ENCODE measurements around the gene ULK1.

The ULK1 gene

GRCh38 chr12:131862084-131862441, 32.4 kb upstream of the ULK1 start:
- no peak for DNase-seq (ENCODE audit: insufficient read length, low spot score)
- no peak for FAIRE-seq
- TF ChIP-seq POLR2AphosphoS5 (IDR thresholded peaks at IDR 0.05; ENCODE audit: low read depth, low read length) (no peak), POU2F2 (IDR thresholded peaks at IDR 0.05; ENCODE audit: low read depth, low read length) (no peak), POLR2A (IDR thresholded peaks at IDR 0.05; ENCODE audit: low read depth, low read length) (no peak), TAF1 (IDR thresholded peaks at IDR 0.05; ENCODE audit: low read depth, low read length) (no peak), PAX5 (IDR thresholded peaks at IDR 0.05; ENCODE audit: insufficient read depth, low read length, severe bottlenecking) (no peak)

- FAIRE-seq (no peak), DNase-seq (ENCODE audit: insufficient read length, low spot score) (no peak)
- TF ChIP-seq POLR2AphosphoS5 (IDR thresholded peaks at IDR 0.05; ENCODE audit: low read depth, low read length) (no peak), TAF1 (IDR thresholded peaks at IDR 0.05; ENCODE audit: low read depth, low read length) (no peak), PAX5 (IDR thresholded peaks at IDR 0.05; ENCODE audit: insufficient read depth, low read length, severe bottlenecking) (no peak), POU2F2 (IDR thresholded peaks at IDR 0.05; ENCODE audit: low read depth, low read length) (no peak), POLR2A (IDR thresholded peaks at IDR 0.05; ENCODE audit: low read depth, low read length) (no peak), SPI1 (IDR thresholded peaks at IDR 0.05; ENCODE audit: low read depth, low read length) (no peak)
Observed at GRCh38 chr12:131862600-131862993, 31.8 kb upstream of the ULK1 start.

- no peak for FAIRE-seq
- TF ChIP-seq POU2F2 (IDR thresholded peaks at IDR 0.05; ENCODE audit: low read depth, low read length) (no peak), POLR2AphosphoS5 (IDR thresholded peaks at IDR 0.05; ENCODE audit: low read depth, low read length) (no peak), SPI1 (IDR thresholded peaks at IDR 0.05; ENCODE audit: low read depth, low read length) (no peak), TAF1 (IDR thresholded peaks at IDR 0.05; ENCODE audit: low read depth, low read length) (no peak), PAX5 (IDR thresholded peaks at IDR 0.05; ENCODE audit: insufficient read depth, low read length, severe bottlenecking) (no peak), POLR2A (IDR thresholded peaks at IDR 0.05; ENCODE audit: low read depth, low read length) (no peak)
- no peak for DNase-seq (ENCODE audit: insufficient read length, low spot score)
Observed at GRCh38 chr12:131862994-131863710, 31.3 kb upstream of the ULK1 start.

GRCh38 chr12:131863711-131864396, 30.6 kb upstream of the ULK1 start:
- TF ChIP-seq TAF1 (IDR thresholded peaks at IDR 0.05; ENCODE audit: low read depth, low read length) (no peak), POLR2A (IDR thresholded peaks at IDR 0.05; ENCODE audit: low read depth, low read length) (no peak), SPI1 (IDR thresholded peaks at IDR 0.05; ENCODE audit: low read depth, low read length) (no peak), POLR2AphosphoS5 (IDR thresholded peaks at IDR 0.05; ENCODE audit: low read depth, low read length) (no peak), POU2F2 (IDR thresholded peaks at IDR 0.05; ENCODE audit: low read depth, low read length) (no peak), PAX5 (IDR thresholded peaks at IDR 0.05; ENCODE audit: insufficient read depth, low read length, severe bottlenecking) (no peak)
- no peak for DNase-seq (ENCODE audit: insufficient read length, low spot score)
- no peak for FAIRE-seq

- TF ChIP-seq POLR2A (IDR thresholded peaks at IDR 0.05; ENCODE audit: low read depth, low read length) (no peak), TAF1 (IDR thresholded peaks at IDR 0.05; ENCODE audit: low read depth, low read length) (no peak), SPI1 (IDR thresholded peaks at IDR 0.05; ENCODE audit: low read depth, low read length) (no peak), POU2F2 (IDR thresholded peaks at IDR 0.05; ENCODE audit: low read depth, low read length) (no peak), POLR2AphosphoS5 (IDR thresholded peaks at IDR 0.05; ENCODE audit: low read depth, low read length) (no peak), PAX5 (IDR thresholded peaks at IDR 0.05; ENCODE audit: insufficient read depth, low read length, severe bottlenecking) (no peak)
- DNase-seq (ENCODE audit: insufficient read length, low spot score) (no peak), FAIRE-seq (no peak)
Observed at GRCh38 chr12:131864469-131864868, 30.0 kb upstream of the ULK1 start.

- no peak for DNase-seq (ENCODE audit: insufficient read length, low spot score)
- no peak for TF ChIP-seq POLR2A (IDR thresholded peaks at IDR 0.05; ENCODE audit: low read depth, low read length)
- no peak for FAIRE-seq
Observed at GRCh38 chr12:131865180-131865875, 29.1 kb upstream of the ULK1 start.

GRCh38 chr12:131867471-131867870, 27.0 kb upstream of the ULK1 start:
- TF ChIP-seq POU2F2 (IDR thresholded peaks at IDR 0.05; ENCODE audit: low read depth, low read length) (no peak), TAF1 (IDR thresholded peaks at IDR 0.05; ENCODE audit: low read depth, low read length) (no peak), POLR2AphosphoS5 (IDR thresholded peaks at IDR 0.05; ENCODE audit: low read depth, low read length) (no peak), POLR2A (IDR thresholded peaks at IDR 0.05; ENCODE audit: low read depth, low read length) (no peak), SPI1 (IDR thresholded peaks at IDR 0.05; ENCODE audit: low read depth, low read length) (no peak)
- FAIRE-seq = no peak
- DNase-seq (ENCODE audit: insufficient read length, low spot score) = no peak

- TF ChIP-seq POLR2A (IDR thresholded peaks at IDR 0.05; ENCODE audit: low read depth, low read length) (no peak), TAF1 (IDR thresholded peaks at IDR 0.05; ENCODE audit: low read depth, low read length) (no peak), POLR2AphosphoS5 (IDR thresholded peaks at IDR 0.05; ENCODE audit: low read depth, low read length) (no peak)
- DNase-seq (ENCODE audit: insufficient read length, low spot score) = peak; percentile 18
- no peak for FAIRE-seq
Observed at GRCh38 chr12:131867891-131868675, 26.3 kb upstream of the ULK1 start.

- no peak for DNase-seq (ENCODE audit: insufficient read length, low spot score)
- TF ChIP-seq POLR2A (IDR thresholded peaks at IDR 0.05; ENCODE audit: low read depth, low read length) (no peak), POU2F2 (IDR thresholded peaks at IDR 0.05; ENCODE audit: low read depth, low read length) (no peak), POLR2AphosphoS5 (IDR thresholded peaks at IDR 0.05; ENCODE audit: low read depth, low read length) (no peak), SPI1 (IDR thresholded peaks at IDR 0.05; ENCODE audit: low read depth, low read length) (no peak), PAX5 (IDR thresholded peaks at IDR 0.05; ENCODE audit: insufficient read depth, low read length, severe bottlenecking) (no peak), TAF1 (IDR thresholded peaks at IDR 0.05; ENCODE audit: low read depth, low read length) (no peak)
- FAIRE-seq = no peak
Observed at GRCh38 chr12:131869871-131870418, 24.5 kb upstream of the ULK1 start.
